ENCODE data around the gene PAPPA2.
"Not testable (repeated sequence)": the region's sequence is repeated elsewhere in the genome, so short reads cannot be mapped to it uniquely, and the experiment has no call there.

PAPPA2 gene

DNA sequence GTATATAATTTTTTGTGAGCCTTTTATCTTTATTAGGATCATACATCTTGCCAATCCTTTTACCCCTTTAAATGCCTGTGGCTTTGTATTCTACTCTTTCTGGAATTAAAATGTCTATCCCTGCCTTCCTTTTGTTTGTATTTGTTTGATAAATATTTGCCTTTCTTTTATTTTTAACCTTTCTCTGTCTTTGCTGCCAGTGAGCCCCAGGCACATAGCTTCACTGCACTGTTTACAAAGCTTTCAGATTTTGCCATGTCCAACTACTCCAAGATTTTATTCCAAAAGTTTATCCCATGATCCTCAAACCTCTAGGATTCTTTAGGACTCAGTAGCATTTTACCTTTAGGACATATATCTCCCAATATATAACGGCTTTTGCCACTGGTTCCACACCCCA is 281.2 kb downstream of the PAPPA2 start:
- DNase-seq (ENCODE audit: extremely low read depth, low read depth) = no peak
- TF ChIP-seq, protein P1, sequence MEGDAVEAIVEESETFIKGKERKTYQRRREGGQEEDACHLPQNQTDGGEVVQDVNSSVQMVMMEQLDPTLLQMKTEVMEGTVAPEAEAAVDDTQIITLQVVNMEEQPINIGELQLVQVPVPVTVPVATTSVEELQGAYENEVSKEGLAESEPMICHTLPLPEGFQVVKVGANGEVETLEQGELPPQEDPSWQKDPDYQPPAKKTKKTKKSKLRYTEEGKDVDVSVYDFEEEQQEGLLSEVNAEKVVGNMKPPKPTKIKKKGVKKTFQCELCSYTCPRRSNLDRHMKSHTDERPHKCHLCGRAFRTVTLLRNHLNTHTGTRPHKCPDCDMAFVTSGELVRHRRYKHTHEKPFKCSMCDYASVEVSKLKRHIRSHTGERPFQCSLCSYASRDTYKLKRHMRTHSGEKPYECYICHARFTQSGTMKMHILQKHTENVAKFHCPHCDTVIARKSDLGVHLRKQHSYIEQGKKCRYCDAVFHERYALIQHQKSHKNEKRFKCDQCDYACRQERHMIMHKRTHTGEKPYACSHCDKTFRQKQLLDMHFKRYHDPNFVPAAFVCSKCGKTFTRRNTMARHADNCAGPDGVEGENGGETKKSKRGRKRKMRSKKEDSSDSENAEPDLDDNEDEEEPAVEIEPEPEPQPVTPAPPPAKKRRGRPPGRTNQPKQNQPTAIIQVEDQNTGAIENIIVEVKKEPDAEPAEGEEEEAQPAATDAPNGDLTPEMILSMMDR (IDR thresholded peaks at IDR 0.05; ENCODE audit: low read depth, low read length) = no peak

DNA sequence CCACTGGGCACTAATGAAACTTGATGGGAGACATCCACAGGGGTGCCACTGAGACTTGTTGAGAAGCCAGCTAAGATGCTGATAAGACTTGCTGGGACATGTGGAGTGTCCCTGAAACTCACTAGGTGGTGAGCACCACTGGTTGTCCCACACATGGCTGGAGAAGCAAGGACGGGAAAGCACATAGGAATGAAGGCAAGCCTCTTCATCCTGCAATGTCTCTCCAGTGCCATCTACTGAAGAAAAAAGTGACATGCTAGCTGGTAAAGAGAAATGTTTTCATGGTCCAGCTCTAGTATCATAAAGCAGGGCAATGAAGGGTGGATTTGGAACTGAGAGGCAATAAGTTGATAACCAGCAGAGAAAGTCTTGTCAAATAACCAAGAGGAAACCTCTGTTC is 283.0 kb downstream of the PAPPA2 start:
- no peak for DNase-seq (ENCODE audit: extremely low read depth, low read depth)
- TF ChIP-seq, protein P1 (IDR thresholded peaks at IDR 0.05; ENCODE audit: low read depth, low read length) = no peak; the same call in 1 of the 2 replicates

DNA sequence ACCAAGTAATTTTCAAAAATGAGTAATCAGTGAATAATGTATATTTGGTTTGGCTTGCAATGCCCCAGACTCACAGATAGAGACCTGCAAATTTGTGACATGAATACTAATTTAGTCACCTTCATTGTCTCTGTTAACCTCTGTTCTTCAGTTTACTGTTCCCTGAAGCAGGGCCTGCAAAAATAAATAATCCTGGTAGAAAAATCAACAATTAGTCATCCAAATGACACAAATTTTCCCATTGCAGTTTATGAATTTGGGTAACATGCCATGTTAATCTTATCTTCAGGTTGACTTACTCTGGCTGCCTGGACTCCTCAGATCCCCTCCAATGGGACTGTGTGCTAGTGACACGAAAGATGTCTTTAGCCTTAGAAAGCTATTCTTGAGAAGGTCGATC is 289.5 kb downstream of the PAPPA2 start:
- no peak for DNase-seq (ENCODE audit: extremely low read depth, low read depth)
- TF ChIP-seq, protein P1 (IDR thresholded peaks at IDR 0.05; ENCODE audit: low read depth, low read length) = no peak

DNA sequence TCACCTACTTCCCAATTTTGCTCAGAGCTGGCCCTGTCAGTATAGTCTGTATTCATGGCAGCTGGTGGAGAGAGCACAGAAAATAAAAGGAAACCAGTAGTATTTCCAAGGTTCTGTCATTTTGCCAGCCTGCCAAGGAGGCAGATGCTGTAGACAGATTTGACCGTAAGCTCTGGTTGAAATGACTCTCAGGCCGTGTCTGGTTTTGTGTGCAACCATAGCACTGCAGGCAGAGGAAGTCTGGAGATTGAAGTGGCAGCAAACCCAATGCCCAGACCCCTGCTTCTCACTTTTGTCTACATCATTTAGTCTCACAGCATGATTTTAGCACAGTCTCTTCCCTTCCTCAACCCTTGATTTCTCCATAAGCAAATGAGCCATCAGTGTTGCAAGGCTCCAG is 291.7 kb downstream of the PAPPA2 start:
- no peak for DNase-seq (ENCODE audit: extremely low read depth, low read depth)
- TF ChIP-seq, protein P1 (IDR thresholded peaks at IDR 0.05; ENCODE audit: low read depth, low read length) = no peak

DNA sequence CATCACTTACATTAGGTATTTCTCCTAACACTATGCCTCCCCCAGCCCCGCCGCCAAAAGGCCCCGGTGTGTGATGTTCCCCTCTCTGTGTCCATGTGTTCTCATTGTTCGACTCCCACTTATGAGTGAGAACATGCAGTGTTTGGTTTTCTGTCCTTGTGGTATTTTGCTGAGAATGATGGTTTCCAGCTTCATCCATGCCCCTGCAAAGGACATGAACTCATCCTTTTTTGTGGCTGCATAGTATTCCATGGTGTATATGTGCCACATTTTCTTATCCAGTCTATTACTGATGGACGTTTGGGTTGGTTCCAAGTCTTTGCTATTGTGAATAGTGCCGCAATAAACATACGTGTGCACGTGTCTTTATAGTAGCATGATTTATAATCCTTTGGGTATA is 293.8 kb downstream of the PAPPA2 start:
- DNase-seq (ENCODE audit: extremely low read depth, low read depth) = not testable (repeated sequence)

DNA sequence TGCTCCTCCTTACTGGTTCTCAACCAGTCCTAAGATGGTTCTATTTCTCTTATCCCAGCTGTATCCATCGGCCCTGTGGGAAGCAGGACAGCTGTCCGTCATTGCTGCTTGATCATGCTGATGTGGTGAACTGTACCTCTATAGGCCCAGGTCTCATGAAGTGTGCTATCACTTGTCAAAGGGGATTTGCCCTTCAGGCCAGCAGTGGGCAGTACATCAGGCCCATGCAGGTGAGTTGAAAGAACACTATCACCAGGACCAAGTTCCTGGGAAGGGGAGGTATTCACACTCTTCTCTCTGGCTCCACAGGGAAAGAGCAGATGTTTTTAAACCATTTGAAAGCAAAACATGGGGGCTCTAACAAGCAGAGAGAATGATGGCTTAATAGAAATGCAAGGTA is 302.6 kb downstream of the PAPPA2 start:
- no peak for DNase-seq (ENCODE audit: extremely low read depth, low read depth)

DNA sequence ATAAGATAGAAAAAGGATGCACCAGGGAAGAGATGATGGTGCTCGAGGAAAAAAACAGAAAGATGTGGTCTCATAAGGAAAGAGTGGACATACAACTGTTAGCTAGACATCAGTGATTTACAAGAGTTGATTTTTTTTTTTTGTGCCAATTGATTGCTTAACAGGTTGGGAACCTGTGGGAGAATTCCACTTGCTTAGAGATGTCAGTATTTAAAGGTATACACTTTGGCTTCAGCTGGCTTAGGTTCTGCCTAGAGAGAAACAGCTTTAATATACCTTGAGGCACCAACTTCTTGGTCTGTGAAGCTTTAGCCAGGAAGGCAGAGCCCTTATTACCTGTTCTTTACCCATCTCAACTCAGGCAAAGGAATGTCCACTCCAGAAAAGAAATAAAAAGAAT is 303.8 kb downstream of the PAPPA2 start:
- TF ChIP-seq, protein P1 (IDR thresholded peaks at IDR 0.05; ENCODE audit: low read depth, low read length) = no peak
- DNase-seq (ENCODE audit: extremely low read depth, low read depth) = no peak

More for the DNA sequence above, 302.6 kb downstream of the PAPPA2 start:
- TF ChIP-seq, protein P1 (IDR thresholded peaks at IDR 0.05; ENCODE audit: low read depth, low read length) = no peak

DNA sequence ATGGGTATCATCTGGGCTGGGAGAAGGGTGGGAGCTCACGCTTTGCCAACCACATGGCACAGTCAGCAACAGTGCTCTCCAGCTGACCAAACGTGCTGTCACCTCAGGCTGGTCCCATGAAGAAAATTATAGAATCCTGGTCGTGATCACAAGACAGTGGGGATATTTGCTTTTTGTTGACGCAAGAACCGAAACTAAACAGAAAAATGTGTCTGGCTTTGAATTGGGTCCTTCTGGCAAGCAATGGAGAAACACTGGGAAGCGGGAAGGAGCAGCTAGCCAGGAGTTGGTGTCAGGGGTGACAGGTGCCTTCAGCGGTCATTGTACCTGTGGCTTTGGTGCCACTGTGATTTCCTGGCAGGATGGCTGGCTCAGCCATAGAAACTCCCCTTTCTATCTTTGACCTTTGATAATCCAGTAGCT is 304.8 kb downstream of the PAPPA2 start:
- TF ChIP-seq, protein P1 (IDR thresholded peaks at IDR 0.05; ENCODE audit: low read depth, low read length) = no peak
- no peak for DNase-seq (ENCODE audit: extremely low read depth, low read depth)

Data from AG09319 (cell line).